Type B pancreatic cell (in vitro differentiated cells): Measurements from ENCODE around the gene BANP. TPM values are rescaled to one million over a fixed set of nuclear protein-coding genes. Genes with fewer than 3 reads are reported as not detected.

Experiments used
- DNase-seq: peaks from one replicate; pipeline ENCODE4 v3.0.0; 2021; ENCODE audit warnings: mixed read lengths; ENCODE audit not compliant: unreplicated experiment; ENCODE audit errors: extremely low spot score
- H3K27ac Mint-ChIP-seq: 2 replicates; pipeline ENCODE4 v1.8.0; 2021; ENCODE audit warnings: mild to moderate bottlenecking, mixed read lengths
- H3K27me3 Mint-ChIP-seq: 2 replicates; pipeline ENCODE4 v1.8.0; 2021; ENCODE audit warnings: mixed read lengths
- H3K36me3 Mint-ChIP-seq: 2 replicates; pipeline ENCODE4 v1.8.0; 2021; ENCODE audit warnings: mixed read lengths
- H3K4me1 Mint-ChIP-seq: one replicate; pipeline ENCODE4 v1.8.0; 2021; ENCODE audit warnings: mixed read lengths; ENCODE audit not compliant: unreplicated experiment
- H3K4me3 Mint-ChIP-seq: 2 replicates; pipeline ENCODE4 v1.8.0; 2021; ENCODE audit warnings: mild to moderate bottlenecking, mixed read lengths
- H3K9me3 Mint-ChIP-seq: 2 replicates; pipeline ENCODE4 v1.8.0; 2021; ENCODE audit warnings: mixed read lengths
- CTCF ChIP-seq: fragments of 200-600 bp; sonication (generic); conservative IDR thresholded peaks from 2 replicates; pipeline ENCODE4 v1.5.0; 2021; ENCODE audit warnings: antibody characterized with exemption, mild to moderate bottlenecking
- total RNA-seq: library from RNA; stranded (reverse); gene quantifications from 2 replicates; pipeline ENCODE4 v1.2.1, GENCODE V29; 2021; ENCODE audit warnings: low replicate concordance

BANP gene
- total RNA-seq, 1 donor from 2014 or later = 36.9 TPM

DNA sequence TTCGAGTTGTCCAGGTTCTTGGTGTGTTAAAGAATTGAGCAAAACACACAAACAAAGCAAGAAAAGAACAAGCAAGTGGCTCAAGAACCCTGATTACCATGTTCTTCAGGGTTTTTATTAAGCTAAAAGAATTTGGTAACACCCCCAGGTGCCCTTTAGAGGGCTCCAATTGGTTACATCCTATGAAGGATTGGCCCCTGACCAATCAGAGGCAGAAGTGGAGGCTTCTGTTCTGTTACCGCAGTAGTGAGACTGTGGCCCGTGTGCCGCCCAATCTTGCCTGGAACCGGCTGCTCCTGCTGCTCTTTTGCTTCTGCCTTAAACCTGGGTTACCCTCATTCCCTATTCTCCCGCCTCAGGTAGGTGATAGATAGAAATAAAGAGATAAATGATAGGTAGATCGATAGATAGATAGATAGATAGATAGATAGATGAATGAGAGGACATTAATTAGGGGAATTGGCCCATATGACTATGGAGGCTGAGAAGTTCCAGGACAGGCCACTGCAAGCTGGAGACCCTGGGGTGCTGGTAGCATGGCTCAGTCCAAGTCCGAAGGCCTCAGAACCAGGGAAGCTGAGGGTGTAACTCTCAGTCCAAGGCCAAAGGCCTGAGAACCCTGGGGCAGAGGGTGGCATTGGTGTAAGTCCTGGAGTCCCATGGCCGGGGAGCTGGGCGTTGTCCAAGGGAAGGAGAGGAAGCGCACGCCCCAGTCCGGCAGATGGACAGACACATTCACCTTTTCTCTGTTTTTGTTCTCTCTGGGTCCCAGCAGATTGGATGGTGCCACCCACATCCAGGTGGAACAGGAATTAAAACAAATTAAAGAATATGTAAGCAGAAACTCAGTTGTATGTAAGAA lies 11.4 kb upstream of the BANP start:
- DNase-seq = no peak
- no peak for TF ChIP-seq CTCF
- Mint-ChIP-seq H3K4me1 (no peaks in the 10 kb centered on the region), H3K36me3 (no peaks in the 10 kb centered on the region), H3K27me3 (no peaks in the 10 kb centered on the region), H3K9me3 (no peaks in the 10 kb centered on the region), H3K4me3 (no peak overlapping the region), H3K27ac (no peak overlapping the region)

DNA sequence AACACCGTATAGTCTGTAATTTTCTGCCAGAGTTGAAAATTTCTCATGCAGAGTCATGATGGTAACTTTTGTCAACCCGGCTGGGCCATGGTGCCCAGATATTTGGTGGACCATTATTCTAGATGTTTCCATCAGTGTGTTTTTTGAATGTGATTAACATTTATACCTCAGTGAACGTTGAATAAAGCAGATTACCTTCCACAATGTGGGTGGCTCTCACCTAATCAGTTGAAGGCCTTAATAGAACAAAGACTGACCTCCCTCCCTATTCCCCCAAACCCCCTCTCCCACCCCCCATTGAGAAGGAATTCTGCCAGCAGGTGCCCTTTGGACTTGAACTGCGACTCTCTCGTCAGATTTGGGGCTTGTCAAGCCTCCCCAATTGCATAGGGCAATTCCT lies 8.6 kb upstream of the BANP start:
- H3K27me3 Mint-ChIP-seq = no peaks in the 10 kb centered on the region
- H3K36me3 Mint-ChIP-seq = no peaks in the 10 kb centered on the region
- H3K9me3 Mint-ChIP-seq = no peaks in the 10 kb centered on the region
- peaks cover 10% of the 10 kb centered on the region for H3K4me1 Mint-ChIP-seq
- no peak overlapping the region for H3K4me3 Mint-ChIP-seq
- H3K27ac Mint-ChIP-seq = no peak overlapping the region
- no peak for DNase-seq
- TF ChIP-seq CTCF = no peak

DNA sequence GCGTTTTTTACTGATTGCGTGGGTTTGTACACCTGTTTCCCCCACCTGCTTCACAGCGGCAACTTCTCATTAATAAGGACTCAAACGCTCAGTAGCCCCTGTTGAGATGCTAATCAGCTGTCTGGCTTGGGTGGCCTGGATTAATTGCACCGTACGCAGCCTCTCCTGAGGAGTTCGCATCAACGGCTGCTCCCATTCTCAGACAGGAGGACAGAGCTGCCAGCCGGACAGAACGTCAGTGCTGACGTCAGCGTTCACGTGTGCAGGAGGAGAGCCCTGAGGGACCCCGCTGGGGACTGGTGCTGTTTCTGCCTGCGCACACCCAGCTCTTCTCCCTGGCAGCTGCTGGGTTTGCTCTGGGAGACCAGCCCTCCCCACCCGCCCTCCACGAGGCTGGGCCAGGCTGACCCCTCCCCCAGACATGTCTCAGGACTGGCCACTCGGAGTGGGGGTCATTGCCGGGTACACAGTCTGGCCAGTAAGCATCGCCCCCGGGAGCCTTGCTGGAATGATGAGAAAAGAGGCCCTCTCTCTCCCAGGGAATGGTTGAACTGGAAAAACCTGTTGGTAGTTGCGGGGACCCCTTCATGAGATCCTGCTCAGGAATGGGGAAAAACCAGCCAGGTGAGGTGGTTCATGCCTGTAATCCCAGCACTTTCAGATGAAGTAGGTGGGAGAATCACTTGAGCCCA lies 5.7 kb upstream of the BANP start:
- peaks cover 13% of the 10 kb centered on the region for H3K4me1 Mint-ChIP-seq
- H3K27me3 Mint-ChIP-seq = no peaks in the 10 kb centered on the region
- TF ChIP-seq CTCF = no peak
- peak overlapping the region; percentile 83 for H3K4me3 Mint-ChIP-seq
- DNase-seq = no peak
- H3K36me3 Mint-ChIP-seq = no peaks in the 10 kb centered on the region
- H3K9me3 Mint-ChIP-seq = no peaks in the 10 kb centered on the region
- peak overlapping the region; percentile 98 for H3K27ac Mint-ChIP-seq

DNA sequence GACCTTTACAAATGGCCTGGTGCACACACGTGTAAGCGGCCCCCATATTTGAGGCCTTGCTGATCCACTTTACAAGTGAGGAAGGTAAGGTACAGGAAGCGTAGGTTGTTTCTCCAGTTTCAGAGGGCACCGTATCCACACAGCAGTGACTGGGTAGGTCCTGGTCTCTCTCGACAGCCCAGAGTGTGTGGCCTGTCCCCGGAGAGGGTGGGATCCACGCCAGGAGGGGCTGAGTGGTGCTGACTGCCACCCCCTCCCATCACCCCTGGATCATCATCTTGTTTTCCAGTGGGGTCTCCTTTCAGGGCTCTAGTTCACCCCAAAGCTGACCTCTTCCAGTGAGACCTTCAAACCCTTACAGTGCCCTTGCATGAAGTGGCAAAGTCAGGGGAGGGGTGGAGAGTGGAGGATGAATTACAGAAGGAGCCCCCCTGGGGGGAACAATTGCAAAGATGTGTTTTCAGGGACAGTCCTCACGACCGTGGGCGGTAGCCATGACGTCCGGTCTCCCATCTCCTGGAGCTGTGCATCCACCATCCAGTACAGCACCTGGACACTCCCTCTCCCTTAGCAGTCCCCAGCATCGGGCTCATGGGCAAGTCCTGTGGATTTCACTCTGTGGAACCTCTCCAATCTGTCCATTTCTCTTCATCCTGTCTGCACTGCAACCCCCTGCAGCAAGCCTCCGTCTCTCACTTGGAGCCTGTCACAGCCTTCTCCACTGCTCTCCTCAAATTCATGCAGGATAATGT lies 4.5 kb upstream of the BANP start:
- Mint-ChIP-seq H3K27ac (peak overlapping the region; percentile 79), H3K4me1 (peaks cover 16% of the 10 kb centered on the region), H3K27me3 (no peaks in the 10 kb centered on the region), H3K9me3 (no peaks in the 10 kb centered on the region), H3K36me3 (no peaks in the 10 kb centered on the region), H3K4me3 (no peak overlapping the region)
- TF ChIP-seq CTCF = no peak
- no peak for DNase-seq

GRCh38 chr16:87947356-87948118 lies 3.7 kb upstream of the BANP start:
- Mint-ChIP-seq H3K9me3 (no peaks in the 10 kb centered on the region), H3K27ac (peak overlapping the region; percentile 88), H3K36me3 (peaks cover 4% of the 10 kb centered on the region), H3K27me3 (no peaks in the 10 kb centered on the region), H3K4me3 (peak overlapping the region; percentile 37), H3K4me1 (peaks cover 22% of the 10 kb centered on the region)
- no peak for TF ChIP-seq CTCF
- DNase-seq = no peak
